Fibroblast of gingiva (primary cell): ENCODE measurements around the gene C10orf67.

ENCODE experiments used
- DNase-seq: peaks from one replicate; pipeline ENCODE4 v3.0.0-alpha.2; 2011; ENCODE audit warnings: low read depth

C10orf67 gene

DNA sequence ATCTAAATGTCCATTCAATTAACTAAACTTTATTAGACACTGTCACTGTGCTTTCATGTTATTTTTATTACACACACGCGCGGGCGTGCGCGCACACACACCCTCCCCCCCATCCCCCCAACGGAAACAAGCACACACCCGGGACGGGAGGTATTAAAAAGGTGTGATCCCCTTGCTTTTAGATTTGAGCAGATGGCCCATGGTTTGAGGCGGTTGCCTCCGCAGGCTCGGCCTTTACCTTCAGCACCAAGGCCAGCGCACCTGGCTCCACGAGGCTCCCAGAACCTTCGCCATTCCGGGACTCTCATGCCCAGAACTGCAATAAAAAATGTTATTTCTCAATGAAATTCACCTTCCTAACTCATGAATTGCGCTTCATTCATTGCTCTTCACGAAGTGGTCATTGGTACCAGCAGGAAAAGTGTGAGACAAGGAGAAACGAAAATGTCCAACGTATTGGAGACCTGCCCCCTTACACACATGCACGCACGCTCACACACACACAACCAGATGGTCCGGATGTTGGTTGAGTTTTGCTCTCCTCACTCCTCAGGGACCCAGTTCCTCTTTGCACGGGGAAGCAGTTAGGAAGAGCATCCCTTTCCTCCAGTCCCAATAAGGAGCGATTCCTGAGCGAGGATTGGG lies 173.2 kb downstream of the C10orf67 start:
- DNase-seq: peak; percentile 5

DNA sequence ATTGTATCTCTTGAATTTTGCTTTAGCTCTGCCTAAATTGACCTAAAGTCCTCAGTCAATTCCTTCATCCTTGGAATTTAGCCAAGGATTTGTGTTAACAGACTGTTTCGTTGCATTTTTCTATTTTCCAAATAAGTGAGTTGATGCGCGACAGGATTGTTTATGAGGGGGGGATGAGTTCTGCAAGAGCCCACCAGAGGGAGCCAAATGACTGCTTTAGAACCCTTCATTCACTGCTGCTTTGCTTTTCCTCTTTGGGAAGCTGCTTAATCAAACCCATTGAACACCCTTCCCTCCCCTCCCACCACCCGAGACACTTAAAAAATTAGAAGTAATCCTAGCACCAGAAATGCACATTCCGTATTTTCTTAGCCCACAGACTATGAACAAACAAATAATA lies 186.2 kb downstream of the C10orf67 start:
- DNase-seq: peak; percentile 50

DNA sequence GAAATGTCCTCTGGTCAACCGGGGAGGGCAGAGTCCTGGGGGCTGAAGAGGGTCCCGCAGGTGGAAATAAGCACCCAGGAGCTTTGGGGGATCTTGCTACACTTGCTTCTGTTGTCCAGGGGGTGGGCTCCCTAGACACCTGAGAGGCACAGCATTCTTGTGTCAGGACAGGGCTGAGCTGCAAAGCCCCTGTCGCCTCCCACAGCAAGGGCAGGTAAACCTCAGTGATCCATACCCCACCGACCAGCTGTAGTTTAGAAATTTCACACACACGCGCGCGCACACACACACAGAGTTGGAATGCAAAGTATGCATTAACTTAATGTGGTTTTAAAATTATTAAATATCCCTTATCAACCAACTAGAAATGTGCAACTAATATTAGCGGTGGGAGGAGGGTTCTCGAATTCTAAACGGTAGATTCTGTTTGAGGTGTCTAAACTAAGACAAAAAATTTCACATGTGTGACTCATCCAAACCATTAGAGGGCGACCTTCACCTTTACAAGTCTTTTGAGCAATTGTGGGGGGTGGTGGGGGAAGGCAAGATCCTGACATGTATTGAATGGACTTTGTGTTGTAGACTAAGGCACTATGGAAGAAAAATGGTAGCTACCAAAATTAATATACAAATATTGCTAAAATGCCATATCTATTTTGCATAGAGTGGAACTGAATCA lies 186.8 kb downstream of the C10orf67 start:
- peak; percentile 30 for DNase-seq

DNA sequence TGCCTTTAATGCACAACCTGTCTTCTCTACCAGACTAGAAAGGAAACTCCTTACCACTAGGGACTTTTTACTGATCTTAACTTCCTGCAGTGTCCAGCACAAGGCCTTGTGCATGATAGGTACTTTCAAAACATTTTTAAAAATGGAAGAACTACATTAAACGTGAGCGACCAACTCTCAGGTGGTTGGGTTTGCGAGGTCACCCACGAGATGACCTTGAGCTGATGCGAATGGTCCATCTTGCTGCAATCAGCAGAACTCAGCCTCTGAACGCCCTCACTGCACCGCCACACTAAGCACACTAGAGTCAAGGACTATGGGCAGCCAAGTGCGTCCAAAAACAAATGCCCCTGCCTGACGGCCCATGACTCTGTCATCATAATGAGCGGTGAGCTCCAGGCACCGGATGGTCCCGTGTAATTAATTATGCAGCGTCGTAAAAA lies 187.3 kb downstream of the C10orf67 start:
- no peak for DNase-seq

DNA sequence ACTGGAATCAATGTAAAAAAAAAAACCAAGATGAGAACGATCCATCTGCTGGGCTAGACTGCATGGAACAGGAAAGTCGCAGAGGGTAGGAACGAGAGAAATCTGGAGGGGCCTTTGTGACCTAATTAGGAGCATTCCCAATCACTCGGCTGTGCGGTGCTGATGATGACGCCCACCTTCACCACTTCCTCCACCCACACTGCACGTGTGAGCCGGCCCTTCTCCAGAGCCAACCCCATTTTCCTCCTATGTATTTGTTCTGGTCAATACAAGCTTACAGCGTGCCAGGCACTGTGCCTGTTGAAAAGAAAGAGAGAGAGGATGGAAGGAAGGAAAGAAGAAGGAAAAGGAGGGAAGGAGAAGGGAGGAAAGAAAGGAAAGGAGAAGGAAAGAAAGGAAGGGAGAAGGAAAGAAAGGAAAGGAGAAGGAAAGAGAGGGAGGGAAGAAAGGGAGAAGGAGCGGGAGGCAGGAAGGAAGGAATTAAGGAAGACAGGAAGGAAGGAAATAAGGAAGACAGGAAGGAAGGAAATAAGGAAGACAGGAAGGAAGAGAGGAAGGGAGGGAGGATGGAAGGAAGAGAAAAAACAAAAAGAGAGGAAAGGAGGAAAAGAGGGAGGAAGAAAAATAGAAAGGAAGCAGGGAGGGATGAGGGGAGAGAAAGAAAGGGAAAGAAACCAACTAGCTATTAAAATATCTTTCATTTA lies 188.0 kb downstream of the C10orf67 start:
- DNase-seq: no peak

DNA sequence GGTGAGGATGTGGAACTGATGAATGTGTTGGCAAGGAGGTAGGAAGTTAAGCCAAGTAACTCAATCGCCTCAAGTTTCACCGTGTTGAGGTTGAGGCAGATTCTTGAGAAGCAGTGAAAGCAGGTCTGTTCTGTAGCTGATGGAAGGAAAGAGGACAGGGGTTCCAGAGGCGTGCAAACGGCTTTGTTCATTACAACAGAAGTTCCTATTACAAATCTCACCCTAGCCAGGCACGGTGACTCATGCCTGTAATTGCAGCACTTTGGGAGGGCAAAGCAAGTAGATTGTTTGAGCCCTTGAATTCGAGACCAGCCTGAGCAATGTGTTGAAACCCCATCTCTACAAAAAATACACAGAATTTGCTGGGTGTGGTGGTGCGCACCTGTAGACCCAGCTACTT lies 189.4 kb downstream of the C10orf67 start:
- peak; percentile 4 for DNase-seq
